Neural progenitor cell (in vitro differentiated cells): ENCODE data around the gene KRT10.

Experiments
- CTCF ChIP-seq: fragments of 200-600 bp; sonication (generic); IDR thresholded peaks from 2 replicates; pipeline ENCODE4 v1.5.1; 2017; ENCODE audit warnings: antibody characterized with exemption, mild to moderate bottlenecking
- EZH2 ChIP-seq: fragments of 200-600 bp; sonication (generic); IDR thresholded peaks from 2 replicates; pipeline ENCODE4 v1.6.1; 2017; ENCODE audit warnings: antibody characterized with exemption, mild to moderate bottlenecking, moderate library complexity

- TF ChIP-seq CTCF (no peak), EZH2 (no peak)
Measured at GRCh38 chr17:40828454-40829044, 6.1 kb upstream of the KRT10 start.
